ENCODE measurements around the gene TEDC2.

The TEDC2 gene

GRCh38 chr16:2451851-2452320 is 8.0 kb upstream of the TEDC2 start:
- no peak overlapping the region for H3K27ac ChIP-seq (ENCODE audit: low read length)
- H3K4me1 ChIP-seq (ENCODE audit: low read length): no peaks in the 10 kb centered on the region
- H4K20me1 ChIP-seq (ENCODE audit: insufficient read depth, low read length): no peaks in the 10 kb centered on the region
- H3F3A ChIP-seq (ENCODE audit: insufficient read depth, low read length): no peaks in the 10 kb centered on the region
- no peak overlapping the region for H2AFZ ChIP-seq (ENCODE audit: low read length)
- no peak for DNase-seq
- no peaks in the 10 kb centered on the region for H3K27me3 ChIP-seq (replicated peaks; ENCODE audit: insufficient read depth, low read length)
- H3K4me2 ChIP-seq (ENCODE audit: low read depth, low read length): no peak overlapping the region
- no peak for TF ChIP-seq EZH2 (optimal IDR thresholded peaks at IDR 0.05; ENCODE audit: low read depth, low read length)
- no peak for TF ChIP-seq EZH2phosphoT487 (IDR thresholded peaks at IDR 0.05; ENCODE audit: low read length)
- no peak for TF ChIP-seq CTCF (IDR thresholded peaks at IDR 0.05; ENCODE audit: low read length)
- no peaks in the 10 kb centered on the region for H3K9me2 ChIP-seq (replicated peaks; ENCODE audit: insufficient read depth, low read length)
- no peaks in the 10 kb centered on the region; the same call in none of the 2 replicates for H3K36me3 ChIP-seq (replicated peaks; ENCODE audit: insufficient read depth, low read length)
- H3K9me3 ChIP-seq (replicated peaks; ENCODE audit: insufficient read depth, low read length): no peaks in the 10 kb centered on the region
- no peaks in the 10 kb centered on the region; the same call in 1 of the 2 replicates for H3K79me2 ChIP-seq (ENCODE audit: low read length)
- no peak overlapping the region for H3K4me3 ChIP-seq (ENCODE audit: low read length)
- H3K9ac ChIP-seq (ENCODE audit: low read length): no peak overlapping the region

- Histone ChIP-seq H3K27me3 (replicated peaks; ENCODE audit: insufficient read depth, low read length) (no peaks in the 10 kb centered on the region), H3K4me1 (ENCODE audit: low read length) (no peaks in the 10 kb centered on the region), H3K4me3 (ENCODE audit: low read length) (no peak overlapping the region), H3K79me2 (ENCODE audit: low read length) (no peaks in the 10 kb centered on the region; the same call in 1 of the 2 replicates), H3K9me3 (replicated peaks; ENCODE audit: insufficient read depth, low read length) (no peaks in the 10 kb centered on the region), H3K9ac (ENCODE audit: low read length) (no peak overlapping the region), H4K20me1 (ENCODE audit: insufficient read depth, low read length) (no peaks in the 10 kb centered on the region), H3K9me2 (replicated peaks; ENCODE audit: insufficient read depth, low read length) (no peaks in the 10 kb centered on the region), H3K27ac (ENCODE audit: low read length) (no peak overlapping the region), H3F3A (ENCODE audit: insufficient read depth, low read length) (peaks cover 3% of the 10 kb centered on the region), H3K36me3 (replicated peaks; ENCODE audit: insufficient read depth, low read length) (no peaks in the 10 kb centered on the region; the same call in none of the 2 replicates), H3K4me2 (ENCODE audit: low read depth, low read length) (no peak overlapping the region), H2AFZ (ENCODE audit: low read length) (no peak overlapping the region)
- no peak for DNase-seq
- no peak for TF ChIP-seq CTCF (IDR thresholded peaks at IDR 0.05; ENCODE audit: low read length)
- no peak for TF ChIP-seq EZH2 (optimal IDR thresholded peaks at IDR 0.05; ENCODE audit: low read depth, low read length)
- no peak for TF ChIP-seq EZH2phosphoT487 (IDR thresholded peaks at IDR 0.05; ENCODE audit: low read length)
These were observed 7.3 kb upstream of the TEDC2 start for GRCh38 chr16:2452650-2453049.

- Histone ChIP-seq H3K27ac (ENCODE audit: low read length) (no peak overlapping the region), H3K9me3 (replicated peaks; ENCODE audit: insufficient read depth, low read length) (no peaks in the 10 kb centered on the region), H3K9me2 (replicated peaks; ENCODE audit: insufficient read depth, low read length) (no peaks in the 10 kb centered on the region), H3K79me2 (ENCODE audit: low read length) (peaks cover 1% of the 10 kb centered on the region), H3K4me2 (ENCODE audit: low read depth, low read length) (no peak overlapping the region), H3F3A (ENCODE audit: insufficient read depth, low read length) (peaks cover 21% of the 10 kb centered on the region), H3K4me1 (ENCODE audit: low read length) (peaks cover 8% of the 10 kb centered on the region; the same call in 1 of the 2 replicates), H4K20me1 (ENCODE audit: insufficient read depth, low read length) (no peaks in the 10 kb centered on the region), H3K4me3 (ENCODE audit: low read length) (no peak overlapping the region), H2AFZ (ENCODE audit: low read length) (no peak overlapping the region), H3K36me3 (replicated peaks; ENCODE audit: insufficient read depth, low read length) (no peaks in the 10 kb centered on the region; the same call in 1 of the 2 replicates), H3K9ac (ENCODE audit: low read length) (no peak overlapping the region), H3K27me3 (replicated peaks; ENCODE audit: insufficient read depth, low read length) (no peaks in the 10 kb centered on the region)
- no peak for TF ChIP-seq CTCF (IDR thresholded peaks at IDR 0.05; ENCODE audit: low read length)
- no peak for TF ChIP-seq EZH2phosphoT487 (IDR thresholded peaks at IDR 0.05; ENCODE audit: low read length)
- TF ChIP-seq EZH2 (optimal IDR thresholded peaks at IDR 0.05; ENCODE audit: low read depth, low read length): no peak
- DNase-seq: no peak
These were observed 4.6 kb upstream of the TEDC2 start for GRCh38 chr16:2455081-2455845.
